CD4-positive, alpha-beta memory T cell (primary cell): ENCODE data around the gene CNBP. TPM values are rescaled to one million over a fixed set of nuclear protein-coding genes. Genes with fewer than 3 reads are reported as not detected.

Experiments
- CTCF ChIA-PET: fragments of 350-600 bp; sonication (Branson Sonifier 250); formaldehyde crosslinking; loops from one replicate; lab custom pipeline; 2021; ENCODE audit warnings: inconsistent platforms; ENCODE audit not compliant: partially characterized antibody; lab: Charles Lee
- POLR2A ChIA-PET: fragments of 350-600 bp; sonication (Branson Sonifier 250); formaldehyde crosslinking; loops from one replicate; lab custom pipeline; 2021; ENCODE audit not compliant: partially characterized antibody; lab: Charles Lee
- DNase-seq, 5 donors: peaks; one replicate each; pipeline versions ENCODE4 v3.0.0 to v3.0.0-alpha.2; 2020 to 2022; ENCODE audit warnings: mixed read lengths in 1 of 5
- H3K27ac ChIP-seq: one replicate; pipeline ENCODE4 v1.7.0; 2013; ENCODE audit warnings: low read depth, low read length
- H3K27me3 ChIP-seq: 2 replicates; pipeline ENCODE4 v1.7.0; 2013; ENCODE audit warnings: mild to moderate bottlenecking, low read length, moderate library complexity; ENCODE audit not compliant: insufficient read depth
- H3K36me3 ChIP-seq: 2 replicates; pipeline ENCODE4 v1.7.0; 2013; ENCODE audit warnings: mild to moderate bottlenecking, low read length, moderate library complexity; ENCODE audit not compliant: insufficient read depth
- H3K4me1 ChIP-seq: 2 replicates; pipeline ENCODE4 v1.7.0; 2013; ENCODE audit warnings: mild to moderate bottlenecking, low read length, moderate library complexity; ENCODE audit not compliant: insufficient read depth
- H3K4me3 ChIP-seq, 2 donors: one replicate each; pipeline ENCODE4 v1.7.0; 2013; ENCODE audit warnings: low read length in 2 of 2, mild to moderate bottlenecking in 1 of 2
- H3K9me3 ChIP-seq, 2 donors: one replicate each; pipeline ENCODE4 v1.7.0; 2013; ENCODE audit warnings: low read length in 2 of 2, control low read depth in 1 of 2; ENCODE audit not compliant: control insufficient read depth in 1 of 2
- H3K27ac Mint-ChIP-seq, 7 donors: one replicate each; pipeline ENCODE4 v1.8.0; 2020 to 2021; ENCODE audit warnings: mixed read lengths in 7 of 7, mild to moderate bottlenecking in 6 of 7, inconsistent platforms in 3 of 7, moderate library complexity in 3 of 7
- H3K27me3 Mint-ChIP-seq, 2 donors: one replicate each; pipeline ENCODE4 v1.8.0; 2020 to 2021; ENCODE audit warnings: mixed read lengths in 2 of 2
- H3K36me3 Mint-ChIP-seq, 2 donors: one replicate each; pipeline ENCODE4 v1.8.0; 2020 to 2021; ENCODE audit warnings: mixed read lengths in 2 of 2, inconsistent platforms in 1 of 2, mild to moderate bottlenecking in 1 of 2
- H3K4me1 Mint-ChIP-seq, 4 donors: one replicate each; pipeline ENCODE4 v1.8.0; 2020 to 2021; ENCODE audit warnings: mixed read lengths in 4 of 4, mild to moderate bottlenecking in 1 of 4
- H3K4me3 Mint-ChIP-seq, 8 donors: one replicate each; pipeline ENCODE4 v1.8.0; 2020 to 2021; ENCODE audit warnings: mixed read lengths in 8 of 8, mild to moderate bottlenecking in 7 of 8, moderate library complexity in 6 of 8, inconsistent platforms in 3 of 8
- H3K9me3 Mint-ChIP-seq, 8 donors: one replicate each; pipeline ENCODE4 v1.8.0; 2020 to 2021; ENCODE audit warnings: mixed read lengths in 8 of 8, mild to moderate bottlenecking in 5 of 8, inconsistent platforms in 3 of 8, moderate library complexity in 1 of 8
- intact Hi-C: fragments of 100-400 bp; cut with micrococcal nuclease; formaldehyde crosslinking; loops from one replicate; pipeline ENCODE4 v1.15.1; 2023
- polyA plus RNA-seq, 2 donors: library from polyadenylated mRNA; unstranded; fragments of 300-500 nt; fragmentation: Illumina TruSeq; gene quantifications; one replicate each; pipeline ENCODE4 v1.2.3, GENCODE V29; 2021
- total RNA-seq, 2 experiments: library from RNA; stranded (reverse); gene quantifications; one replicate each; pipeline ENCODE4 v1.2.3, GENCODE V29; 2021

The CNBP gene
- total and polyA plus RNA-seq, 4 experiments from 2014 or later = 369 to 1,608 (median 669) TPM

- Mint-ChIP-seq H3K4me1 (peaks cover 10 to 41% (median 26%) of the 10 kb centered on the region in 4 donors), H3K4me3 (peak overlapping the region; percentile 14 to 85 (median 74)), H3K36me3 (peaks cover 11 to 27% of the 10 kb centered on the region in 2 donors), H3K27me3 (no peaks in the 10 kb centered on the region), H3K9me3 (no peaks in the 10 kb centered on the region), H3K27ac (peak overlapping the region; percentile 85 to 95 (median 93))
- ChIA-PET POLR2A (interaction anchor here (0.7 to 8.7 kb wide), 14 partner anchors 10 to 192 kb away, joined by 3 to 133 read pairs (median 20); partner anchors contain the start of genes CFAP92, CNBP, COPG1 and HMCES), CTCF (interaction anchor here (1.4 to 11.7 kb wide), 3 partner anchors 71 to 153 kb away, joined by 4 to 132 read pairs (median 6); no protein-coding TSS in a partner anchor)
- Histone ChIP-seq H3K36me3 (no peaks in the 10 kb centered on the region), H3K4me3 (no peak overlapping the region), H3K9me3 (no peaks in the 10 kb centered on the region), H3K27ac (peak overlapping the region; percentile 56), H3K27me3 (no peaks in the 10 kb centered on the region), H3K4me1 (peaks cover 24% of the 10 kb centered on the region)
- peak; percentile 13 to 49 (median 32) for DNase-seq
- intact Hi-C loops = loop anchor here (5.0 kb wide), 1 partner anchor 246 kb away; the partner anchor contains the start of gene ACAD9
Observed at GRCh38 chr3:129123314-129124060, 60.2 kb downstream of the CNBP start.

DNA sequence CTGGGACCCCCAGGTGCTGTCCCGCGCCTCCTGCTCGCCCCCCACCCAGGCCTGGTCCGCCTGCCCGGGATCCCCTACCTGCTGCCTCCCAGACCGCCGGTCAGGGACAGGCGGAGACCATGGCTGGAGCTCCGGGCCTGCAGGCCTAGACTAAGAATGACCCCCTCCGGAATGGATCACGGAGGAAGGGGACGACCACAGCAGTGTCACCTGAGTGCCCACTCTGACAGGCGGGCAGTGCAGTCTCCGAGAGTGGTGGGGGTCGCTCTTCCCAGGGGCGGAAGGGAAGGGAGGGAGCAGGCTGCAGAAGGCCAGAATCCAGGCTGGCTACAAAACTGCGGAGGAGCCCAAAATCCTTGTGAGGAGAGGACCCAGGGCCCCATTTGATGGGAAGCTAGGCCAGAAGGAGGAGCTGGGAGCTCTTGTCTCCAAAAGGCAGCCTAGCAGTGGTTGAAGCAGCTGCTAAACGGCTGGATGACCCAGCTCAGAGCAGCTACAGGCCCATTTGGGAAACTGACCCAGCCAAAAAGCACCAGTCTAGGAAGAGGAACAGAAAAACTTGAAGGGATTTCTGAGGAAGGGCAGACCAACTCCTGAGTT is 61.2 kb downstream of the CNBP start:
- Histone ChIP-seq H3K27ac (peak overlapping the region; percentile 56), H3K4me1 (peaks cover 34% of the 10 kb centered on the region), H3K27me3 (no peaks in the 10 kb centered on the region), H3K9me3 (no peaks in the 10 kb centered on the region), H3K4me3 (no peak overlapping the region), H3K36me3 (peaks cover 9% of the 10 kb centered on the region)
- CTCF ChIA-PET = interaction anchor here (1.4 to 11.7 kb wide), 5 partner anchors 40 to 152 kb away, joined by 4 to 132 read pairs (median 6); no protein-coding TSS in a partner anchor
- peaks cover 0 to 2% (median 0%) of the 10 kb centered on the region in 8 donors for H3K9me3 Mint-ChIP-seq
- H3K27ac Mint-ChIP-seq = peak overlapping the region; percentile 85 to 95 (median 93)
- peak overlapping the region; percentile 59 to 85 (median 78) for H3K4me3 Mint-ChIP-seq
- peak in 2 of 5 donors; percentile 9 to 46 for DNase-seq
- intact Hi-C loops = loop anchor here (5.0 kb wide), 1 partner anchor 245 kb away; the partner anchor contains the start of gene ACAD9
- peaks cover 17 to 34% of the 10 kb centered on the region in 2 donors for H3K36me3 Mint-ChIP-seq
- no peaks in the 10 kb centered on the region for H3K27me3 Mint-ChIP-seq
- H3K4me1 Mint-ChIP-seq = peaks cover 18 to 51% (median 36%) of the 10 kb centered on the region in 4 donors
- POLR2A ChIA-PET = interaction anchor here (0.7 to 8.7 kb wide), 19 partner anchors 11 to 318 kb away, joined by 3 to 133 read pairs (median 16); partner anchors contain the start of genes CFAP92, CNBP, COPG1 and HMCES

- Histone ChIP-seq H3K4me3 (peak within 1 kb of the TSS; percentile 73 to 79), H3K4me1 (peaks cover 40% of the 10 kb centered on the region), H3K27me3 (no peaks in the 10 kb centered on the region), H3K36me3 (peaks cover 9% of the 10 kb centered on the region), H3K9me3 (no peaks in the 10 kb centered on the region), H3K27ac (peak within 1 kb of the TSS; percentile 62)
- intact Hi-C loops = loop anchor here (1.0 to 5.0 kb wide), 2 partner anchors 62 to 245 kb away; partner anchors contain the start of gene ACAD9
- peaks cover 0 to 2% (median 0%) of the 10 kb centered on the region in 8 donors for H3K9me3 Mint-ChIP-seq
- peaks cover 23 to 57% (median 40%) of the 10 kb centered on the region in 4 donors for H3K4me1 Mint-ChIP-seq
- DNase-seq = peak; percentile 82 to 88 (median 84)
- POLR2A ChIA-PET = interaction anchor here (0.6 to 8.7 kb wide), 24 partner anchors 11 to 998 kb away, joined by 3 to 133 read pairs (median 7); partner anchors contain the start of genes CFAP92, CNBP, COPG1 and HMCES
- CTCF ChIA-PET = interaction anchor here (1.0 to 11.7 kb wide), 8 partner anchors 13 to 441 kb away, joined by 3 to 132 read pairs (median 8); no protein-coding TSS in a partner anchor
- no peaks in the 10 kb centered on the region for H3K27me3 Mint-ChIP-seq
- peak within 1 kb of the TSS; percentile 92 to 99 (median 94) for H3K4me3 Mint-ChIP-seq
- H3K36me3 Mint-ChIP-seq = peaks cover 17 to 36% of the 10 kb centered on the region in 2 donors
- peak within 1 kb of the TSS; percentile 94 to 99 (median 98) for H3K27ac Mint-ChIP-seq
Observed at GRCh38 chr3:129121792-129122411, 61.8 kb downstream of the CNBP start, which contains the start of gene RAB43. RAB43 (minus strand) TSS chr3:129121804; CDS start chr3:129121489, 315 bp downstream.

GRCh38 chr3:129121016-129121791 is 62.5 kb downstream of the CNBP start:
- peaks cover 0 to 2% (median 0%) of the 10 kb centered on the region in 8 donors for H3K9me3 Mint-ChIP-seq
- Histone ChIP-seq H3K36me3 (peaks cover 9% of the 10 kb centered on the region), H3K27ac (peak overlapping the region; percentile 62), H3K9me3 (no peaks in the 10 kb centered on the region), H3K4me3 (peak overlapping the region; percentile 73 to 79), H3K4me1 (peaks cover 46% of the 10 kb centered on the region), H3K27me3 (no peaks in the 10 kb centered on the region)
- peak overlapping the region; percentile 94 to 99 (median 98) for H3K27ac Mint-ChIP-seq
- intact Hi-C loops = loop anchor here (1.0 to 5.0 kb wide), 2 partner anchors 63 to 244 kb away; partner anchors contain the start of gene ACAD9
- H3K36me3 Mint-ChIP-seq = peaks cover 22 to 39% of the 10 kb centered on the region in 2 donors
- DNase-seq = peak in 2 of 5 donors; percentile 44 to 66
- ChIA-PET CTCF (interaction anchor here (0.6 to 11.7 kb wide), 14 partner anchors 12 to 441 kb away, joined by 3 to 132 read pairs (median 6); a partner anchor contains a TSS), POLR2A (interaction anchor here (0.6 to 8.7 kb wide), 40 partner anchors 8 to 997 kb away, joined by 3 to 133 read pairs (median 5); partner anchors contain the start of genes ACAD9, CFAP92, CNBP and COPG1)
- H3K4me3 Mint-ChIP-seq = peak overlapping the region; percentile 92 to 99 (median 94)
- no peaks in the 10 kb centered on the region for H3K27me3 Mint-ChIP-seq
- peaks cover 29 to 64% (median 46%) of the 10 kb centered on the region in 4 donors for H3K4me1 Mint-ChIP-seq

- Histone ChIP-seq H3K27ac (peak overlapping the region; percentile 62), H3K4me3 (peak overlapping the region; percentile 73 to 79), H3K4me1 (peaks cover 54% of the 10 kb centered on the region), H3K27me3 (no peaks in the 10 kb centered on the region), H3K9me3 (no peaks in the 10 kb centered on the region), H3K36me3 (peaks cover 9% of the 10 kb centered on the region)
- Mint-ChIP-seq H3K27ac (peak overlapping the region; percentile 94 to 99 (median 98)), H3K27me3 (no peaks in the 10 kb centered on the region), H3K4me3 (peak overlapping the region; percentile 92 to 99 (median 94)), H3K4me1 (peaks cover 34 to 70% (median 52%) of the 10 kb centered on the region in 4 donors), H3K9me3 (peaks cover 0 to 2% (median 0%) of the 10 kb centered on the region in 8 donors), H3K36me3 (peaks cover 27 to 43% of the 10 kb centered on the region in 2 donors)
- peak; percentile 92 to 97 (median 95) for DNase-seq
- ChIA-PET CTCF (interaction anchor here (0.6 to 11.7 kb wide), 16 partner anchors 11 to 439 kb away, joined by 3 to 132 read pairs (median 6); a partner anchor contains a TSS), POLR2A (interaction anchor here (0.9 to 8.7 kb wide), 34 partner anchors 9 to 997 kb away, joined by 3 to 133 read pairs (median 6); partner anchors contain the start of genes ACAD9, CFAP92, CNBP and COPG1)
- intact Hi-C loops = loop anchor here (1.0 to 5.0 kb wide), 6 partner anchors 41 to 320 kb away; partner anchors contain the start of genes ACAD9, COPG1, IFT122 and ISY1
Observed at GRCh38 chr3:129120254-129121004, 63.3 kb downstream of the CNBP start.
